Body of pancreas (tissue), 4 donors: Measurements from ENCODE around the gene GM2A. TPM values are rescaled to one million over a fixed set of nuclear protein-coding genes. Genes with fewer than 3 reads are reported as not detected.
"Not testable (repeated sequence)": the region's sequence is repeated elsewhere in the genome, so short reads cannot be mapped to it uniquely, and the experiment has no call there.

Experiments
- ATAC-seq: fragments of 150-250 bp; one replicate; pipeline ENCODE4 v1.9.1; 2016
- DNase-seq, 4 donors: peaks; one replicate each; pipeline ENCODE4 v3.0.0-alpha.2; 2019
- H3K27ac ChIP-seq, 4 donors: fragments of 200-600 bp; sonication (generic); 1 replicate in 3 of 4; 2 replicates in 1 of 4; pipeline versions ENCODE4 v1.5.1 to v1.6.1; 2016 to 2019; ENCODE audit warnings: mild to moderate bottlenecking in 1 of 4, mixed read lengths in 1 of 4, moderate library complexity in 1 of 4
- H3K27me3 ChIP-seq, 2 donors: fragments of 200-600 bp; sonication (generic); one replicate each; pipeline ENCODE4 v1.6.0; 2016; ENCODE audit warnings: mild to moderate bottlenecking in 1 of 2
- H3K36me3 ChIP-seq, 2 donors: fragments of 200-600 bp; sonication (generic); replicated peaks in 1 of 2; 2 replicates each; pipeline ENCODE4 v1.5.1; 2016; ENCODE audit warnings: low read depth in 2 of 2; ENCODE audit not compliant: insufficient read depth in 1 of 2
- H3K4me1 ChIP-seq: fragments of 200-600 bp; sonication (generic); one replicate; pipeline ENCODE4 v1.6.0; 2016
- H3K4me3 ChIP-seq, 2 donors: fragments of 200-600 bp; sonication (generic); 1 replicate in 1 of 2; 2 replicates in 1 of 2; pipeline ENCODE4 v1.5.1; 2016 to 2019
- H3K9me3 ChIP-seq, 3 donors: fragments of 200-600 bp; sonication (generic); 1 replicate in 2 of 3; 2 replicates in 1 of 3; pipeline ENCODE4 v1.5.1; 2016
- CTCF ChIP-seq, 7 experiments: fragments of 450-650 bp in 4 of 7; fragments of 200-600 bp in 3 of 7; sonication (generic) in 3 of 7; IDR thresholded peaks; one replicate each; pipeline ENCODE4 v1.5.1; 2016 to 2019; ENCODE audit warnings: antibody characterized with exemption in 7 of 7
- POLR2A ChIP-seq, 3 donors: fragments of 450-650 bp; IDR thresholded peaks; one replicate each; pipeline ENCODE4 v1.6.1; 2016; ENCODE audit warnings: antibody characterized with exemption in 3 of 3, mild to moderate bottlenecking in 2 of 3
- WGBS, 2 donors: methylation state at CpG; one replicate each; pipeline ENCODE4 v1.1.5; 2017; 5-methylcytosine and 5-hydroxymethylcytosine counted together
- intact Hi-C: fragments of 100-400 bp; cut with DNase I; formaldehyde crosslinking; loops from one replicate; pipeline ENCODE4 v1.15.1; 2023
- total RNA-seq, 2 donors: library from RNA; depleted of rRNA; stranded (reverse); fragments of >200 nt; gene quantifications; one replicate each; pipeline ENCODE4 v1.1.0, GENCODE V29; 2016

GM2A gene
- total RNA-seq, 2 donors from 2014 or later: 8.9 to 17.9 TPM

GRCh38 chr5:151254556-151254955 is 1.6 kb downstream of the GM2A start:
- ATAC-seq (no peak), DNase-seq (no peak)
- WGBS, 2 donors: 46 to 56% methylated on average over 1 of the region's 1 CpG
- peaks cover 33% of the 10 kb centered on the region for H3K4me1 ChIP-seq
- intact Hi-C loops: no loop called here
- TF ChIP-seq POLR2A (IDR thresholded peaks at IDR 0.05) (no peak), CTCF (IDR thresholded peaks at IDR 0.05) (no peak)
- no peaks in the 10 kb centered on the region for H3K9me3 ChIP-seq
- no peaks in the 10 kb centered on the region for H3K36me3 ChIP-seq
- H3K4me3 ChIP-seq: no peak overlapping the region
- H3K27me3 ChIP-seq: no peaks in the 10 kb centered on the region
- no peak overlapping the region for H3K27ac ChIP-seq

- DNase-seq, H3K27ac ChIP-seq, H3K4me3 ChIP-seq, intact Hi-C loops, H3K27me3 ChIP-seq, H3K9me3 ChIP-seq, ATAC-seq, H3K36me3 ChIP-seq: not testable (repeated sequence)
- 94 to 96% methylated on average over 4 to 5 of the region's 5 CpGs for WGBS, 2 donors
- peaks cover 33% of the 10 kb centered on the region for H3K4me1 ChIP-seq
These were observed 2.0 kb downstream of the GM2A start for GRCh38 chr5:151254990-151255389.

- WGBS, 2 donors: 87 to 96% methylated on average over 3 of the region's 3 CpGs
- H3K27me3 ChIP-seq: no peaks in the 10 kb centered on the region
- TF ChIP-seq POLR2A (IDR thresholded peaks at IDR 0.05) (no peak), CTCF (IDR thresholded peaks at IDR 0.05) (no peak)
- H3K9me3 ChIP-seq: no peaks in the 10 kb centered on the region
- ATAC-seq (no peak), DNase-seq (no peak)
- no peak overlapping the region for H3K27ac ChIP-seq
- H3K4me1 ChIP-seq: peaks cover 32% of the 10 kb centered on the region
- intact Hi-C loops: no loop called here
- no peak overlapping the region for H3K4me3 ChIP-seq
- H3K36me3 ChIP-seq: no peaks in the 10 kb centered on the region
These were observed 2.8 kb downstream of the GM2A start for GRCh38 chr5:151255621-151256286.

GRCh38 chr5:151257731-151258181 is 4.8 kb downstream of the GM2A start:
- WGBS, 2 donors: 67 to 80% methylated on average over 5 of the region's 5 CpGs
- TF ChIP-seq POLR2A (IDR thresholded peaks at IDR 0.05): no peak
- no peak for TF ChIP-seq CTCF (IDR thresholded peaks at IDR 0.05)
- Histone ChIP-seq H3K36me3 (no peaks in the 10 kb centered on the region), H3K4me1 (peaks cover 16% of the 10 kb centered on the region), H3K9me3 (no peaks in the 10 kb centered on the region), H3K27ac (peak overlapping the region in 1 of 4 donors; percentile 0), H3K4me3 (no peak overlapping the region), H3K27me3 (no peaks in the 10 kb centered on the region)
- intact Hi-C loops: no loop called here
- DNase-seq (peak in 1 of 4 donors; percentile 43), ATAC-seq (no peak)

- peaks cover 16% of the 10 kb centered on the region for H3K4me1 ChIP-seq
- intact Hi-C loops: no loop called here
- H3K9me3 ChIP-seq: no peaks in the 10 kb centered on the region
- 85 to 89% methylated on average over 4 to 7 of the region's 7 CpGs for WGBS, 2 donors
- no peaks in the 10 kb centered on the region for H3K27me3 ChIP-seq
- no peak overlapping the region for H3K4me3 ChIP-seq
- no peaks in the 10 kb centered on the region for H3K36me3 ChIP-seq
- H3K27ac ChIP-seq: peak overlapping the region in 1 of 4 donors; percentile 0
- peak in 1 of 4 donors; percentile 45 for DNase-seq
- ATAC-seq: no peak
- TF ChIP-seq POLR2A (IDR thresholded peaks at IDR 0.05) (no peak), CTCF (IDR thresholded peaks at IDR 0.05) (no peak)
These were observed 5.2 kb downstream of the GM2A start for GRCh38 chr5:151258201-151258611.
